CD4-positive, alpha-beta T cell treated with Interleukin-15 for 4 hours (primary cell): Measurements from ENCODE around the gene DNAJC2.
A peak's percentile ranks its signal among the peaks of the same experiment; 100 is the strongest.

Source experiments
- DNase-seq: peaks from one replicate; pipeline ENCODE4 v3.0.0-alpha.2; 2020; ENCODE audit warnings: low spot score

The DNAJC2 gene, protein sequence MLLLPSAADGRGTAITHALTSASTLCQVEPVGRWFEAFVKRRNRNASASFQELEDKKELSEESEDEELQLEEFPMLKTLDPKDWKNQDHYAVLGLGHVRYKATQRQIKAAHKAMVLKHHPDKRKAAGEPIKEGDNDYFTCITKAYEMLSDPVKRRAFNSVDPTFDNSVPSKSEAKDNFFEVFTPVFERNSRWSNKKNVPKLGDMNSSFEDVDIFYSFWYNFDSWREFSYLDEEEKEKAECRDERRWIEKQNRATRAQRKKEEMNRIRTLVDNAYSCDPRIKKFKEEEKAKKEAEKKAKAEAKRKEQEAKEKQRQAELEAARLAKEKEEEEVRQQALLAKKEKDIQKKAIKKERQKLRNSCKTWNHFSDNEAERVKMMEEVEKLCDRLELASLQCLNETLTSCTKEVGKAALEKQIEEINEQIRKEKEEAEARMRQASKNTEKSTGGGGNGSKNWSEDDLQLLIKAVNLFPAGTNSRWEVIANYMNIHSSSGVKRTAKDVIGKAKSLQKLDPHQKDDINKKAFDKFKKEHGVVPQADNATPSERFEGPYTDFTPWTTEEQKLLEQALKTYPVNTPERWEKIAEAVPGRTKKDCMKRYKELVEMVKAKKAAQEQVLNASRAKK

GRCh38 chr7:103344453-103345149 is at the start of gene DNAJC2:
Gene DNAJC2, minus strand, starts transcription at chr7:103344767. Its CDS starts 145 bp downstream, at chr7:103344622.
- DNase-seq: peak; percentile 85

DNA sequence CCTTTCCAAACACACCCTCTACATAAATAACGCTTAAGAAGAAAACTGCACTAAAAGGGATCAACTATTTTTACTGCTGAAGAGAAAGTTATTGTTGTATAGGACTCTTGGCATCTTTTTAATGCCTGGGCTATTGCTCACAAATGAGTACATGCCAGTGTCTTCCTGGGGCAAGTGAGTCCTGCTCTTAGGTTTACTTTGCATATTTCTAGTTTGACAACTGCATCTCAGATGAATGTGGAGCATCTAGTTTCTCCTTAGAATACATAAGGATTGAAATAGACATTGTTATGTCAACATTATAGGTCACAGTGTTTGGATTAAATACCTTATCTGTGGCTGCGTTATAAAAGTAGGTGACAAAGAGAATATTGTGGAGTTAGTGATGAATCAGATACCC is 47.4 kb upstream of the DNAJC2 start:
- DNase-seq: no peak

GRCh38 chr7:103391150-103391549 is 46.6 kb upstream of the DNAJC2 start:
- DNase-seq: no peak

DNA sequence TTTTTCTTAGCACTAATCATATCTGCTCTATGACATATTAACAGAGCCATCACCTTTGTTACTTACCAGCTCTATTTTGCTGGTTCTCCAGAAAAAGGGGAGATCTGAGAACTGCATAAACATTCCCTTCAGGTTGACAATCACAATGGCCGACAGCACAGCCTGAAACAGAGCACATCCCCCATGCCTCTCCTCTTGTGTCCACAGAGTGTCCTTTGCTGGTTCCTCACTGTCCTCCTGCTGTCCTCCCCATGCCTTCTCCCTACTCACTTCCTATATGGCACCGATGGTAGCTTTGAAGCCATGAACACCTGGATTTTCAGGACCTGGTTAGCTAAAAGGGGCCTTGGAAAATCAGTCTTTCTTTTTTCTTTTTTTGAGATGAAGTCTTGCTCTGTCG is 44.7 kb upstream of the DNAJC2 start:
- no peak for DNase-seq

DNA sequence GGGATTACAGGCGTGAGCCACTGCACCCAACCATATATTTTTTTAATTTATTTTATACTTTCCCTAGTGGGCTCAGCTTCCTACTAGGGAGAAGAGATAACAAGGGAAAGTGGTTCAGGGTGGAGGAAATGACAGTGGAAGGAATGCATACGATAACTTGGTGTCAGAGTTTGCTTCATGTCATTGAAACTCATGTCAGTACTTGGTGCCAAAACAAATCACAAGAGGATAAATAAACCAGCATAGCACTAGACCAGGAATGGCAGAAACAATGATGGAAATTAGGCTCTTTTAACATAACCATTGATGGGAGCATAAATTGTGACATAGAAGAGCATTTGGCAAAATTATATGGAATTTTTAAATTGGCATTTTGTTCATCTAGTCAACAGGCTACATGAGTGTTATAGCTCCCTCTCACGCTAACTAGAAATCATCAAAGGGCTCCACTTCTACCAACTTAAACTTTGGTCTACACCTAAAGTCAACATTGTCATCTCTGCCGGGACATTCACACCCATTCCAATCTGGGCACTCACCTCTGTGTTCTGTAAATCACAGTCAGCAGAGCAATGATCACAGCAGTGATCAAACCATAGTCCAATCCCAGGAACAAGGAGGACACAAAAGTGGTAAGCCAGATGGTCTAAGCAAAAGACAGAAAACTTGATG is 44.0 kb upstream of the DNAJC2 start:
- DNase-seq: no peak

GRCh38 chr7:103387242-103387641 is 42.7 kb upstream of the DNAJC2 start:
- DNase-seq: no peak

- no peak for DNase-seq
Observed at GRCh38 chr7:103382032-103382402, 37.5 kb upstream of the DNAJC2 start.

DNA sequence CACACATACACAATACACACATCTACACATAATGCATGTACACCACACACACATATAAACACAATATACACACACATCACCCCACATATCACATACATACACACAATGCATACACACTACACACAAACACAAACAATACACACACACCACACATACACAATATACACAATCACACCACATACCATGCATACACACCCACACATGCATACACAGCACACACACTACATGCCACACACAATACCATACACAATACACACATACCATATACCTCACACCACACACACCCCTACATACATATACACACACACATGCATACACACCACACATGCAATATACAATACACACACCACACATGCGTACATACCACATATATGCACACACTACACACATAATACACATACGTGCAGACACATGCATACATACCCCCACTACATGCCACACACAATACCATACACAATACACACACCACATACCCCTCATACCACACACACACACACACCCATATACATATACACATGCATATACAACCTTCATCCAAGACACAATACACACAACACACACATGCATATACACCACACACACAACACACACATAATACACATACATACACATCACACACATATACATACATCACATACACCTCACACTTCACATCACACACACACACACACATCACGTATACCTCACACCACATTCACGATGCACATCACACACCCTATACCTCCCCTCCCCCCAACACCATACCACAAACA is 36.9 kb upstream of the DNAJC2 start:
- no peak for DNase-seq

- no peak for DNase-seq
Observed at GRCh38 chr7:103380395-103381191, 36.0 kb upstream of the DNAJC2 start.

GRCh38 chr7:103379270-103379975 is 34.9 kb upstream of the DNAJC2 start:
- no peak for DNase-seq

DNA sequence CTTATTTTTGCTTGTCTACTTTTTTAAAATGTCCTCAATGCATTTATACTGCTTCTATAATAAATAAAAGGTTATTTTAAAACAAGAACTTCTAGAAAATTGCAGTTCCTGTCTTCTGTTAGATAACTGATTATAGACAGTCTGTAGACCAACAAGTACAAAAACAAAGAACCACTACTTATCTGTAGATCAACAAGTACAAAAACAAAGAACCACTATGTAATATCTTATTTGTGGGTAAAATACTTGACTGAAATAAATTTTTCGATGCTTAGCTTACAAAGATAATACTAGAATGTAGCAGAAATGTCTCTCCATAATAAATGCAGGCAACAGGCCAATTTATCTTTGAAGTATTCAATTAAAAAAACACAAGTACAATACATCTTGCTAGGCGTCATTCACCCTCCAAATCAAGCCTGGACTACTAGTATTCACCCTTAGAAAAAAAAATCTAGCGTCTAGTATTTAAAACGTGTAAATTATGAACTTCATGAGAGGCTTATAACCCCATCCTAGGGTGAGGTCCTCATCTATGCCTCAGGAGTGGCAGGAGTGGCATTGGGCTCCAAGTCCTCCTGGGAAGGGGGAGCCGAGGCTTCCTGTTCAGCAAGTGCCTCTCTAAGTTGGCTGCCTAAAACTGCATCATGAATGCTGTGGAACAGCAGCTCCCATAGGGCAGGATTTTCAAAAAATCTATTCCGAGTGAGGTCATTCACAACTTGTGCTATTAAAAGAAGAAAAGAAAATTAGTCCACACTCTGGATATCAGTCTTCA is 29.5 kb upstream of the DNAJC2 start:
- DNase-seq: no peak

DNA sequence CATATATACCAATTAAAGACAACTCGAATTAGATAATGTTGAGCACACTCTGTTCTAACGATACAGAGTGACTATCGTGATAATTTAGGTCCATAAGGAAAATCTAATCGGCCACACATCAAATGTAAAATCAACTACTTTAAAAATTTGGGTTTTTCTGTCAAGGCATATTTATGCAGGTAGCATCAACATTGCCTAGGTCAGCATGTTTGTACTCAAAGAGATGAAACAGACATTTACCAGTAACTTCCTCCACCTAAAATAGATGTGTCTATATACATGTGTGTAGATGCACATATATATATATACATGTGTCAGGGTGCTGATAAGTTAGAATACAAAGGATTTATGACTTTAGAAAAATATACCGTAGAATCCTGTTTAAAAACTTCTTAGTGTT is 24.9 kb upstream of the DNAJC2 start:
- DNase-seq: no peak

DNA sequence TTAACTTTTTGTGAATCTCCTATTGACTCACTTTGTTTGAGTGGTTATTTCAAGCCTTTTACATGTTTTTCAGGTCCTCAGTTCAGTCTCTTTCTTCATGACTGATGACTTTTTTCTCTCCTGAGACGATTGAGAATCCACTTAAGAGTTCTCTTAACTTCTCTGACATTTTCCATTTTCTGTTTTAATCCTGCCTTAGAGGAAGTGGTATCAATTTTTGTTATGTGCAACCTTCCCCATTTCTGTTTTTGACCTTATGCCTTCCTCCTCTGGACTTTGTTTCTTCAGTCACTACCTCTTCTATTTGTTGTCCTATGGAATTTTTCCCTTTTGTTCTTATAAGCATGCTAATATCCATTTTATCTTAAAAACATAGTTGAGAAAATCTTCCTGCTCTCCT is 5.2 kb upstream of the DNAJC2 start:
- no peak for DNase-seq

- DNase-seq: no peak
Observed at GRCh38 chr7:103348959-103349358, 4.4 kb upstream of the DNAJC2 start.

DNA sequence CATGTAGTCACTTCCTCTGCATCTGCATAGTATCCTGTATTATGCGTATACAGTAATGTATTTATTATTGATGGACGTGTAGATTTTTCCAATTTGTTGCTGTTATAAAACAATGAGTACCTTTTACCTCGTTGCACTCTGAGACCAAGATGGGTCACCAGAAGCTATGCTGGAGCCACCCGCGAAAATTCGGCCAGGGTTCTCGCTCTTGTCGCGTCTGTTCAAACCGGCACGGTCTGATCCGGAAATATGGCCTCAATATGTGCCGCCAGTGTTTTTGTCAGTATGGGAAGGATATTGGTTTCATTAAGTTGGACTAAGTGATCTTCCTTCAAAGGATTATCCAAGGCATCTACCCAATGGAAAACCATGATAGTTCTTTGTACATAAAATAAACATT is 3.9 kb upstream of the DNAJC2 start:
- no peak for DNase-seq

- DNase-seq: peak; percentile 90
Observed at GRCh38 chr7:103347507-103348267, 3.1 kb upstream of the DNAJC2 start, which contains the start of gene PSMC2. Gene PSMC2, plus strand, starts transcription at chr7:103347643. Its CDS starts 69 bp downstream, at chr7:103347712.

DNA sequence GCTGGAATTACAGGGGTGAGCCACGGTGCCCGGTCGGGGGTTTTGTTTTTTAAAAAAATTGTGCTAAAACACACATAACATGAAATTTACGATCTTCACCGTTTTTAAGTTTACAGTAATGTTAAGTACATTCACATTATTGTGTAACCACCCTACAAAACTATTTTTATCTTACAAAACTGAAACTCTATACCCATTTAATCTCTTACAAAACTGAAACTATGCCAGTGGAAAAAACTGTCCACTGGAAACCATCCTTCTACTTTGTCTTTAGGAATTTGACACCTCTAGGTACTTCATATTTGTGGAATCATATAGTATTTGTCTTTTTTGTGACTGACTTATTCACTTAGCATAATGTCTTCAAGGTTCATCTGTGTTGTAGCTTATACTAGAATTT is 1.8 kb upstream of the DNAJC2 start:
- DNase-seq: no peak

GRCh38 chr7:103343758-103344452 is 662 bp downstream of the DNAJC2 start:
- DNase-seq: peak; percentile 18
